Subcutaneous abdominal adipose tissue (tissue), 5 donors: ENCODE data around the gene FADS3.

Experiments
- H3K27ac ChIP-seq: one replicate; pipeline ENCODE4 v1.7.0; 2013; ENCODE audit warnings: low read depth, mild to moderate bottlenecking, inconsistent platforms, low read length, moderate library complexity
- H3K27me3 ChIP-seq, 5 donors: one replicate each; pipeline ENCODE4 v1.7.0; 2013; ENCODE audit warnings: low read length in 5 of 5, inconsistent platforms in 1 of 5; ENCODE audit not compliant: control insufficient read depth in 5 of 5, insufficient read depth in 4 of 5
- H3K36me3 ChIP-seq, 5 donors: one replicate each; pipeline ENCODE4 v1.7.0; 2013; ENCODE audit warnings: low read length in 5 of 5; ENCODE audit not compliant: control insufficient read depth in 5 of 5, insufficient read depth in 5 of 5
- H3K4me1 ChIP-seq, 5 donors: one replicate each; pipeline ENCODE4 v1.7.0; 2013; ENCODE audit warnings: low read length in 5 of 5, mild to moderate bottlenecking in 3 of 5, moderate library complexity in 1 of 5; ENCODE audit not compliant: control insufficient read depth in 5 of 5, insufficient read depth in 5 of 5
- H3K4me3 ChIP-seq, 5 donors: one replicate each; pipeline ENCODE4 v1.7.0; 2013; ENCODE audit warnings: low read length in 5 of 5, low read depth in 1 of 5
- H3K9ac ChIP-seq, 5 donors: one replicate each; pipeline ENCODE4 v1.7.0; 2013; ENCODE audit warnings: low read length in 5 of 5, mild to moderate bottlenecking in 4 of 5, moderate library complexity in 3 of 5
- H3K9me3 ChIP-seq, 5 donors: one replicate each; pipeline ENCODE4 v1.7.0; 2013; ENCODE audit warnings: low read length in 5 of 5; ENCODE audit not compliant: control insufficient read depth in 5 of 5
- donor health status: healthy.
- donor health status: healthy.
- donor health status: healthy.
- donor health status: healthy.
- donor health status: healthy.

Gene FADS3

GRCh38 chr11:61891331-61892084 lies at the start of gene FADS3:
Gene FADS3 (minus strand): TSS chr11:61891545. CDS start chr11:61891381, 164 bp downstream.
- Histone ChIP-seq H3K27ac (peak within 1 kb of the TSS; percentile 85), H3K36me3 (peaks cover 0 to 13% (median 5%) of the 10 kb centered on the region in 5 donors), H3K9me3 (no peaks in the 10 kb centered on the region), H3K9ac (peak within 1 kb of the TSS; percentile 48 to 97 (median 94)), H3K27me3 (no peaks in the 10 kb centered on the region), H3K4me1 (peaks cover 16 to 67% (median 45%) of the 10 kb centered on the region in 5 donors), H3K4me3 (peak within 1 kb of the TSS; percentile 77 to 97 (median 92))

GRCh38 chr11:61940466-61940865 lies 49.1 kb upstream of the FADS3 start:
- no peaks in the 10 kb centered on the region for H3K4me1 ChIP-seq
- no peak overlapping the region for H3K4me3 ChIP-seq
- H3K27me3 ChIP-seq: no peaks in the 10 kb centered on the region
- peaks cover 0 to 8% (median 0%) of the 10 kb centered on the region in 5 donors for H3K9me3 ChIP-seq
- H3K9ac ChIP-seq: no peak overlapping the region
- no peaks in the 10 kb centered on the region for H3K36me3 ChIP-seq
- H3K27ac ChIP-seq: no peak overlapping the region

- no peaks in the 10 kb centered on the region for H3K4me1 ChIP-seq
- no peak overlapping the region for H3K4me3 ChIP-seq
- H3K27ac ChIP-seq: no peak overlapping the region
- H3K27me3 ChIP-seq: no peaks in the 10 kb centered on the region
- H3K9me3 ChIP-seq: peaks cover 0 to 8% (median 0%) of the 10 kb centered on the region in 5 donors
- no peaks in the 10 kb centered on the region for H3K36me3 ChIP-seq
- no peak overlapping the region for H3K9ac ChIP-seq
Measured at GRCh38 chr11:61935861-61936260, 44.5 kb upstream of the FADS3 start.

- Histone ChIP-seq H3K9me3 (no peaks in the 10 kb centered on the region), H3K9ac (no peak overlapping the region), H3K27me3 (no peaks in the 10 kb centered on the region), H3K36me3 (no peaks in the 10 kb centered on the region), H3K27ac (no peak overlapping the region), H3K4me1 (no peaks in the 10 kb centered on the region), H3K4me3 (no peak overlapping the region)
Measured at GRCh38 chr11:61930933-61931332, 39.6 kb upstream of the FADS3 start.

- Histone ChIP-seq H3K9me3 (no peaks in the 10 kb centered on the region), H3K36me3 (no peaks in the 10 kb centered on the region), H3K4me3 (no peak overlapping the region), H3K4me1 (peaks cover 3 to 13% (median 6%) of the 10 kb centered on the region in 5 donors), H3K27ac (no peak overlapping the region), H3K9ac (no peak overlapping the region), H3K27me3 (peaks cover 0 to 2% (median 0%) of the 10 kb centered on the region in 5 donors)
Measured at GRCh38 chr11:61928606-61929005, 37.3 kb upstream of the FADS3 start.

- H3K9ac ChIP-seq: no peak overlapping the region
- no peak overlapping the region for H3K4me3 ChIP-seq
- peaks cover 3 to 24% (median 15%) of the 10 kb centered on the region in 5 donors for H3K4me1 ChIP-seq
- peaks cover 0 to 7% (median 0%) of the 10 kb centered on the region in 5 donors for H3K27me3 ChIP-seq
- H3K9me3 ChIP-seq: no peaks in the 10 kb centered on the region
- H3K36me3 ChIP-seq: no peaks in the 10 kb centered on the region
- no peak overlapping the region for H3K27ac ChIP-seq
Measured at GRCh38 chr11:61927501-61927900, 36.2 kb upstream of the FADS3 start.

- Histone ChIP-seq H3K9me3 (no peaks in the 10 kb centered on the region), H3K4me3 (no peak overlapping the region), H3K4me1 (peaks cover 3 to 37% (median 19%) of the 10 kb centered on the region in 5 donors), H3K9ac (no peak overlapping the region), H3K36me3 (no peaks in the 10 kb centered on the region), H3K27me3 (peaks cover 0 to 11% (median 2%) of the 10 kb centered on the region in 5 donors), H3K27ac (no peak overlapping the region)
Measured at GRCh38 chr11:61926235-61926634, 34.9 kb upstream of the FADS3 start.

- H3K36me3 ChIP-seq: no peaks in the 10 kb centered on the region
- peaks cover 0 to 13% (median 4%) of the 10 kb centered on the region in 5 donors for H3K27me3 ChIP-seq
- H3K27ac ChIP-seq: no peak overlapping the region
- H3K9me3 ChIP-seq: no peaks in the 10 kb centered on the region
- H3K9ac ChIP-seq: no peak overlapping the region
- peaks cover 3 to 38% (median 19%) of the 10 kb centered on the region in 5 donors for H3K4me1 ChIP-seq
- H3K4me3 ChIP-seq: no peak overlapping the region
Measured at GRCh38 chr11:61925736-61926135, 34.4 kb upstream of the FADS3 start.

GRCh38 chr11:61924064-61924455 lies 32.7 kb upstream of the FADS3 start:
- Histone ChIP-seq H3K9ac (peak overlapping the region in 2 of 5 donors; percentile 30 to 46), H3K4me1 (peaks cover 7 to 51% (median 25%) of the 10 kb centered on the region in 5 donors), H3K4me3 (no peak overlapping the region), H3K27ac (peak overlapping the region; percentile 81), H3K27me3 (peaks cover 6 to 25% (median 12%) of the 10 kb centered on the region in 5 donors), H3K36me3 (no peaks in the 10 kb centered on the region), H3K9me3 (no peaks in the 10 kb centered on the region)
